HUDEP-2 (cell line): ENCODE results near the gene KCNA3.

Source experiments
- DNase-seq, 76 experiments: peaks; one replicate each; lab custom pipeline; 2025; ENCODE audit not compliant: unreplicated experiment in 76 of 76; lab: John Stamatoyannopoulos, UW

The KCNA3 gene

GRCh38 chr1:110643879-110644472 is 30.8 kb downstream of the KCNA3 start:
- DNase-seq: no peak

DNA sequence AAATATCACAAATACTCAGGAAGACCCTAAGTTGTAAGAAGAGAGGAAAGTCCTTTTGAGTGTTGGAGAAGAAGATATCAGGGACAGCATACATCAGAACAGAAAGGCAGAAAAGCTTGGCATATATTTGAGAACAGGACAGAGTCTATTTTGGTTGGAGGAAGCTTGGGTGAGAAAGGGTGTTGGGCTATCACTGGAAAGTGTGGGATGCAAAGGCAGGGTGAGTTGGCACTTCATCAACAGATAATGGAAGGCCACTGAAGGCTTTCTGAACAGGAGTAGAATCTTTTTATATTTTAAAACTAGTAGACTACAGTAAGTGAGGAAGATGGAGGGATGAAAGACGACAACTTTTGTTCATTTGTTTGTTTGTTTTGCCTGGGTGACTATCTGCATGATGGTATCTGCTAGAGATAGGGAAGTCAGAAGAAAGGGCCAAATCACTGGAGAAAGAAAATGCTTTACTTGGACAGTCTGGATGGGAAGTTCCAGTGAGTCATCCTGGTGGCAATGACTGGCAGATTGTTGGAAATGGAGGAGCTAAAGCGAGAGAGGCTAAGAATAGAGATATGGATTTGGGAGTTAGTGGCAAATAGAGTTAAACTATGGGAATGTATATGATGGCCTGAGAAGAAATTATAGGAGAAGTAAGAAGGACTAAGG is 34.9 kb downstream of the KCNA3 start:
- no peak for DNase-seq

DNA sequence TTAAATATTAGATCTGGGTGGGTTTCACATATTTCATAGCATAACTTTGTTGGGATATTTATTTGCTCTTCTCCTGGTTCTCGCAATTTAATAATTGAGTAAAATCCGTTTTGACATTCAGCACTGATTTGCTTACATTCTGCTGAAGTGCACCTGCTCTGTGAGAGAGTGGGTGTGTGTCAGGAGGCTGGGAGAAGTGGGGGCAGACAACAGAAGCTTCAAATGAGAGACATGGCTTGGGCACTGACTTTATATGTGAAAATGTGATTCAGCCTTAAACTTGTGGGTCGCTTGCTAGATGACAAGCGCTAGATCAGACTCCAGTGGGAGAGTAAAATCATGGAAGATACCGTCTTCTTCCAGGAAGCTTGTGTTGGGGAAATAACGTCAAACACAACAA is 36.2 kb downstream of the KCNA3 start:
- DNase-seq: no peak

DNA sequence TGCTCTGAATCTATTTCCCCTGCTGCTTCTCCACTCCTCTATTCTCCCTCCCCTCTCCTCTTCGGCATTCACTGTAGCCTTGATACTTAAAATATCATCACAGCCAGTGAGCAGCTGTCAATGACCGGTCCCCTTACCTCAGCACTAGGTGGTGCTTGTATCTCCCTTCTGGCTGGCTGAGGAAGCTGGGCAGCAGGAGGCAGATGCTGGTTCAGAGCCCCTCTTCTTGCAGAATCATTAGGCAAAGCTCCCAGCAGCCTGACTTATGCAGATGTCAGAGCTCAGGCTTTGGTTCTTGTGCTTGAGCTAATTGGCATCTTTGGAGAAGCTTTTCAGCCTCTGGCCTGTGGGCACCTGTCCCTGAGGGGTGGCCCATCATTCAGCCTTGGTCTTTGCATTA is 36.7 kb downstream of the KCNA3 start:
- DNase-seq: no peak

DNA sequence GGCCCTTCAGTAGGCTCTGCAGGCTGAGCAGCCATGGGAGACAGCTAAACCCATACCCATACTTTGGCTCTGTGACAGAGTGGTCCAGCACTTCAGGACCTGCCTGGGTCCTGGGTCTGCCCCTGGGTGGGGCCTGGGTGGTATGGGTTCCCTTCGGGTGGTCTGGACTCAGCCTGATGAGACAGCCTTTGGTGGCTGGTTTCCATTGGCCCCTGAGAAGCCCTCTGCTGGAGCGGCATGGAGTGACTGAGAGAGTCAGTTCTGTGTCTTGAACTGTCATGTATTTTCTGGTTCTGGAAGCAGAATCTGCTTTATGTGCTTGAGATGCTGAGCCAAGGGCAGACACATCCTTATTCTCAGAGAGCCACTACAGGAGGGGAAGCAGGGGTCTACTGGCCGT is 37.3 kb downstream of the KCNA3 start:
- no peak for DNase-seq

GRCh38 chr1:110636149-110636935 is 38.4 kb downstream of the KCNA3 start:
- DNase-seq: no peak

GRCh38 chr1:110635434-110635833 is 39.3 kb downstream of the KCNA3 start:
- DNase-seq: no peak

DNA sequence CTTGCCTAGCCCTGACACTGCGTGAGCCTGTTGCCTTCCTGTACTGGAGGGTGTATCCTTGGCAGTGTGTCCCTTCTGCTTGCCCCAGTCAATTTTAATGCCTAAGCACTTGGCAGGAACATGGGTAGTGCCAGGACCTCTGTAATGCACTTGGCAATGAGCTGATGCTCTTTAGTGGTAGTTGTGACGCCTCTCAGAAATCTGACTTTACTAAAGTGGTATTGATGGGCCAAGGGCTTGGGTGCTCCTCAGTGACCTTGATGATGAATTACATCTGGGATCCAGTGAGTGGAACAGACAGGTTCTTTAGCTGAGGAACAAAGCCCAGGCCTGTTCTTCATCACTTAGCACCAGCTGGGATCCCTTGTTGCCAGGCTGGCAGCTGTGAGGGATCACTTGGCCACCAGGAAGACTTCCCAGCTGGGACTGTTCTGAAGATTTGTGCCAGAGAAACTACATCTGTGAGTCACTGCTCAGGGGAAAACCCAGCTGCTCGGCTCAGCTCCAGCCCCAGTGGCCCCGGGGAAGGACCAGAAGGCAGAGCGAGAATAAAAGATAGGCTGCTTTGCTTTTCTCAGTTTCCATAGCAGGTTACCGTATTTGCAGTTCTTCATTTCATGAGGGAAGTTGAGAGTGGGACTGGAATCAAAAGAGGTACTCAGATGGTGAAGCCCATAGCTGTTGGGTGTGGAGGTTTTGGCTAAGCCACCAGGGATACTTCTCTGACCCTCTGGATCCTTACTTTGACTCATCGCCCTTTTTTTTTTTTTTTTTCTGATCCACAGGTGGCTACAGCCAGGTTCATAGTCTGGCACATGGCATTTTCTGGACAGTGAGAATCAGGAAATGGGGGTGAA is 40.1 kb downstream of the KCNA3 start:
- DNase-seq: no peak

DNA sequence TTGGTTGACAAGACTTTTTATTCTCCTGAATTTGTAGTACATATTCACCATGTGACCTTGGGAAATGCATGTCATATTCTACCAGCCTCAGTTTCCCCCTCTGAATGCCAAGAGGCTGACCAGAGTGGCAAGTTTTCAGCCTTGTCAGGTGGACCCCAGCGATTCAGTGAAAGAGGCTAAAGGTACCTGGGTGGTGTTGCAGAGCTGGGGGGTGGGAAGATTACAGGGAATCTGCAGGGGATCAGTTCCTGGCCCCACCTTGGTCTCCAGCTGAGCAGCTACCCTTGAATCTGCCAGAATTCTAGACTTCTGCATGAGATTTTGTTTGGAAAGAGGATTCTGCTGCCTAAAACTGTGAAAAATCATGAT is 40.7 kb downstream of the KCNA3 start:
- no peak for DNase-seq

- no peak for DNase-seq
Measured at GRCh38 chr1:110633646-110634030, 41.1 kb downstream of the KCNA3 start.

- DNase-seq: no peak
Measured at GRCh38 chr1:110631836-110632620, 42.7 kb downstream of the KCNA3 start.

DNA sequence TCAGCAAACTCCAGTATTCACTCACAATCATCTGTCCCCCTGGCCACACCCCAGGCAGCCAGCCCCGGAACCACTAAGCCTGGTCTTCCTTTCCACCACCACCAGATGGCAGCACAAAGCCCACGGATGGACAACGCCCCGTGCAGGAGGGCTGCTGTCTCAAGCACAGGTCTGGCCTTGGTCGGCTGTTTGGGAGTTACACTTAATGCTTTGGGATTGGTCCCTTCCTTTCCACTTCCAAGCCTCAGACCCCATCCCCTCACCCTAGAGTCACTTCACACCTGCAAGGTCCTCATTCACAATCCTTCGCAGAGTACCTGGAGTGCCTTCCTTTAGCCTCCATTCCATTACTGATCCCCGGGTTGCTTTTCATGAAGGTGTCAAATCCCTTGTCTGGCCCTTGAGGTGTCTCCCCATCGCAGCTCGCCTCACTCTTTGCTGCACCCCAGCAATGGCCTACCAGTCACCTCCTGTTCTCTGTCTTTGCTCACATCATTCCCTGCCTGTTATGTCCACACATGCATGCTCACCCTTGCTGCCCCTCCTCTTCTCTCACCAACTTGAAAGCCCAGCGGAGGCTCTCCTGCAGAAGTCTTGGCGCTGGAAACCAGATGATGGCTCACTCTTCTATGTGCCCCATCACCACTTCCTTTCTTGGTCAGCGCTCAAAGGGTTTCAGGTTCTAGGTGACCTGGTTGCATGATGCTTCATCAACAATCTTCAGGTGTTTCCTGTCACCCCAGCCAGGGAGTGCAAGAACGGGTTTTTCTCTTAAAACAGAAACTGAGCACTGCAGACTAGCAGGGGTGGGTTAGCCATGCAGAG is 43.7 kb downstream of the KCNA3 start:
- DNase-seq: peak in 57 of 76 experiments; percentile 1 to 76 (median 39)

- no peak for DNase-seq
Measured at GRCh38 chr1:110628323-110629105, 46.2 kb downstream of the KCNA3 start.

- DNase-seq: no peak
Measured at GRCh38 chr1:110627764-110628163, 47.0 kb downstream of the KCNA3 start.

DNA sequence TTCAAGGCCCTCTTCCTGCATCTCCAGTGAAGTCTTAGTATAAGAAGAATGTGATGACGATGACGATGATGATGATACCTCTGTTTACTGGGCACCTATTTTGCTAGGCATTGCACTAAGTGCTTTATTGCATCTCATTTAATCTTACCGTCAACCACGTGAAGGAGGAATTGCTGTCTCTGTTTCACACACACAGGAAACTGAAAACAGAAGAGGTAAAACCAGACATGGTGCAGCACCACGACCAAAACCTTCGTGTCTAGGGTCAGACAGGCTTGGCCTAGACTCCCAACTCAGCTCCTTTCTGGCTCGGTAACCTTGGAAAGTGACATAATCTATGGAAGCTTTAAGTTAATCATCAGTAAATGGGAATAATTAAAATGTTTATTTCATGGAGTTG is 47.9 kb downstream of the KCNA3 start:
- no peak for DNase-seq
